Panc1 (cell line): ENCODE results near the gene CLMP. TPM values are rescaled to one million over a fixed set of nuclear protein-coding genes. Genes with fewer than 3 reads are reported as not detected.

Experiments
- ATAC-seq: fragments of 200-7000 bp; cut with Tn5 transposase; 2 replicates; pipeline ENCODE4 v1.9.1; 2020; ENCODE audit warnings: mild to moderate bottlenecking, moderate library complexity
- BruUV-seq: library from RNA; stranded (reverse); fragments of 400-500 nt; replicated peaks from 2 replicates; lab custom pipeline; 2021; lab: Mats Ljungman, UMichigan
- CTCF ChIA-PET: fragments of 300-600 bp; sonication (Branson Sonifier 250); formaldehyde crosslinking; loops from one replicate; lab custom pipeline; 2022; ENCODE audit warnings: antibody characterized with exemption; lab: Charles Lee
- POLR2A ChIA-PET: fragments of 300-600 bp; sonication (Branson Sonifier 250); formaldehyde crosslinking; loops from one replicate; lab custom pipeline; 2022; ENCODE audit warnings: antibody characterized with exemption; lab: Charles Lee
- DNase-seq: peaks from one replicate; pipeline ENCODE4 v3.0.0-alpha.2; 2010; ENCODE audit warnings: low read depth, low spot score
- H3K27ac ChIP-seq: 2 replicates; pipeline ENCODE4 v1.5.1; 2011; ENCODE audit warnings: mild to moderate bottlenecking, low read length, inconsistent platforms
- H3K27me3 ChIP-seq: fragments of 200-500 bp; sonication (Bioruptor generic); 2 replicates; pipeline ENCODE4 v1.6.0; 2014; ENCODE audit warnings: low read length, inconsistent platforms; ENCODE audit not compliant: control insufficient read depth, insufficient read depth
- H3K36me3 ChIP-seq: fragments of 200-500 bp; sonication (Bioruptor generic); 2 replicates; pipeline ENCODE4 v1.5.1; 2014; ENCODE audit warnings: inconsistent platforms, mild to moderate bottlenecking, low read length, moderate library complexity; ENCODE audit not compliant: control insufficient read depth, insufficient read depth
- H3K4me1 ChIP-seq: 2 replicates; pipeline ENCODE4 v1.5.1; 2011; ENCODE audit warnings: inconsistent platforms, mild to moderate bottlenecking, low read length, moderate library complexity; ENCODE audit not compliant: control insufficient read depth, insufficient read depth
- H3K4me3 ChIP-seq, 2 experiments: 2 replicates each; pipeline ENCODE4 v1.5.1; 2011 to 2012; ENCODE audit warnings: low read depth in 2 of 2, low read length in 2 of 2, mild to moderate bottlenecking in 2 of 2, inconsistent platforms in 1 of 2, moderate library complexity in 1 of 2
- H3K9me3 ChIP-seq: fragments of 200-500 bp; sonication (Bioruptor generic); 2 replicates; pipeline ENCODE4 v1.5.1; 2014; ENCODE audit warnings: low read depth, mild to moderate bottlenecking, inconsistent platforms, low read length, moderate library complexity; ENCODE audit not compliant: control insufficient read depth, insufficient read depth
- CTCF ChIP-seq: fragments of 450-650 bp; IDR thresholded peaks from 2 replicates; pipeline ENCODE4 v1.5.1; 2017; ENCODE audit warnings: mild to moderate bottlenecking
- POLR2AphosphoS5 ChIP-seq: IDR thresholded peaks from 2 replicates; pipeline ENCODE4 v1.6.1; 2012; ENCODE audit warnings: mild to moderate bottlenecking, low read depth, low read length, moderate library complexity
- REST ChIP-seq, 2 experiments: IDR thresholded peaks; 2 replicates each; pipeline ENCODE4 v1.6.1; 2011 to 2012; ENCODE audit warnings: low read depth in 2 of 2, control low read depth in 1 of 2, low read length in 1 of 2, mild to moderate bottlenecking in 1 of 2, moderate library complexity in 1 of 2; ENCODE audit not compliant: insufficient read depth in 1 of 2
- SIN3A ChIP-seq: IDR thresholded peaks from 2 replicates; pipeline ENCODE4 v1.6.1; 2012; ENCODE audit warnings: low read depth, mild to moderate bottlenecking, low read length, moderate library complexity, borderline replicate concordance; ENCODE audit not compliant: insufficient read depth
- TCF7L2 ChIP-seq: IDR thresholded peaks from 2 replicates; pipeline ENCODE4 v1.6.1; 2011; ENCODE audit warnings: mild to moderate bottlenecking, low read depth, low read length, inconsistent platforms
- in situ Hi-C: cut with HindIII; loops from 2 replicates; pipeline ENCODE4 v1.10.0; 2016; ENCODE audit warnings: low sequenced_read_pairs, low pct_unique_long_range_greater_than_20kb
- intact Hi-C: fragments of 100-400 bp; cut with micrococcal nuclease; formaldehyde crosslinking; loops from one replicate; pipeline ENCODE4 v1.10.0; 2022; ENCODE audit not compliant: unreplicated experiment
- total RNA-seq: library from RNA; stranded (reverse); gene quantifications from one replicate; pipeline ENCODE4 v1.2.1, GENCODE V29; 2021; ENCODE audit not compliant: unreplicated experiment

The CLMP gene
- total RNA-seq, 1 experiment from 2014 or later = 1.5 TPM

- Histone ChIP-seq H3K4me1 (peaks cover 4% of the 10 kb centered on the region; the same call in 1 of the 2 replicates), H3K27me3 (no peaks in the 10 kb centered on the region), H3K36me3 (no peaks in the 10 kb centered on the region), H3K27ac (no peak overlapping the region), H3K9me3 (peaks cover 3% of the 10 kb centered on the region; the same call in 1 of the 2 replicates), H3K4me3 (no peak overlapping the region)
- ChIA-PET POLR2A (no interaction called here), CTCF (interaction anchor here (0.6 kb wide), 1 partner anchor 382 kb away, joined by 4 read pairs; no protein-coding TSS in a partner anchor)
- TF ChIP-seq SIN3A = no peak
- no peak for TF ChIP-seq TCF7L2
- DNase-seq = no peak
- ATAC-seq = no peak
- in situ Hi-C loops = no loop called here
- intact Hi-C loops = no loop called here
- no TSS peak for BruUV-seq
These were observed 110.6 kb downstream of the CLMP start for GRCh38 chr11:123084454-123084853.

GRCh38 chr11:123083623-123084029 lies 111.4 kb downstream of the CLMP start:
- POLR2A ChIA-PET = no interaction called here
- in situ Hi-C loops (no loop called here), intact Hi-C loops (no loop called here)
- CTCF ChIA-PET = interaction anchor here (0.8 kb wide), 1 partner anchor 29 kb away, joined by 5 read pairs; no protein-coding TSS in a partner anchor
- Histone ChIP-seq H3K4me1 (peaks cover 4% of the 10 kb centered on the region; the same call in 1 of the 2 replicates), H3K27ac (no peak overlapping the region), H3K36me3 (no peaks in the 10 kb centered on the region), H3K4me3 (no peak overlapping the region), H3K9me3 (peaks cover 3% of the 10 kb centered on the region; the same call in 1 of the 2 replicates), H3K27me3 (no peaks in the 10 kb centered on the region)
- TF ChIP-seq CTCF = no peak
- TF ChIP-seq TCF7L2 = no peak
- no peak for TF ChIP-seq SIN3A
- peak; percentile 75 for ATAC-seq
- no TSS peak for BruUV-seq
- DNase-seq = peak; percentile 78

- no TSS peak for BruUV-seq
- peak; percentile 80 for ATAC-seq
- Histone ChIP-seq H3K4me1 (peaks cover 4% of the 10 kb centered on the region; the same call in 1 of the 2 replicates), H3K27ac (no peak overlapping the region), H3K27me3 (no peaks in the 10 kb centered on the region), H3K4me3 (no peak overlapping the region), H3K36me3 (no peaks in the 10 kb centered on the region), H3K9me3 (peaks cover 3% of the 10 kb centered on the region; the same call in 1 of the 2 replicates)
- no peak for DNase-seq
- POLR2A ChIA-PET = no interaction called here
- TF ChIP-seq CTCF = no peak
- no peak for TF ChIP-seq POLR2AphosphoS5
- TF ChIP-seq TCF7L2 = no peak
- TF ChIP-seq SIN3A = no peak
- no peak for TF ChIP-seq REST (IDR thresholded peaks at IDR 0.05; ENCODE audit: insufficient read depth in 1 of 2, low read depth in 2 of 2, low read length in 1 of 2)
- intact Hi-C loops = no loop called here
- in situ Hi-C loops = no loop called here
- CTCF ChIA-PET = interaction anchor here (0.8 kb wide), 1 partner anchor 28 kb away, joined by 5 read pairs; no protein-coding TSS in a partner anchor
These were observed 112.1 kb downstream of the CLMP start for GRCh38 chr11:123082977-123083376.
